ENCODE results near the gene TMTC1.

- TF ChIP-seq MAX (IDR thresholded peaks at IDR 0.05): no peak
- TF ChIP-seq TEAD4 (IDR thresholded peaks at IDR 0.05): no peak
These were observed 158.3 kb downstream of the TMTC1 start for GRCh38 chr12:29625359-29625953.
